GM18517 (cell line): ENCODE measurements around the gene VASH1.

Experiments used
- ATAC-seq: cut with Tn5 transposase; IDR thresholded peaks from one replicate; pipeline ENCODE4 v1.9.1; 2021; ENCODE audit warnings: mild to moderate bottlenecking, moderate library complexity; ENCODE audit not compliant: unreplicated experiment

The VASH1 gene

DNA sequence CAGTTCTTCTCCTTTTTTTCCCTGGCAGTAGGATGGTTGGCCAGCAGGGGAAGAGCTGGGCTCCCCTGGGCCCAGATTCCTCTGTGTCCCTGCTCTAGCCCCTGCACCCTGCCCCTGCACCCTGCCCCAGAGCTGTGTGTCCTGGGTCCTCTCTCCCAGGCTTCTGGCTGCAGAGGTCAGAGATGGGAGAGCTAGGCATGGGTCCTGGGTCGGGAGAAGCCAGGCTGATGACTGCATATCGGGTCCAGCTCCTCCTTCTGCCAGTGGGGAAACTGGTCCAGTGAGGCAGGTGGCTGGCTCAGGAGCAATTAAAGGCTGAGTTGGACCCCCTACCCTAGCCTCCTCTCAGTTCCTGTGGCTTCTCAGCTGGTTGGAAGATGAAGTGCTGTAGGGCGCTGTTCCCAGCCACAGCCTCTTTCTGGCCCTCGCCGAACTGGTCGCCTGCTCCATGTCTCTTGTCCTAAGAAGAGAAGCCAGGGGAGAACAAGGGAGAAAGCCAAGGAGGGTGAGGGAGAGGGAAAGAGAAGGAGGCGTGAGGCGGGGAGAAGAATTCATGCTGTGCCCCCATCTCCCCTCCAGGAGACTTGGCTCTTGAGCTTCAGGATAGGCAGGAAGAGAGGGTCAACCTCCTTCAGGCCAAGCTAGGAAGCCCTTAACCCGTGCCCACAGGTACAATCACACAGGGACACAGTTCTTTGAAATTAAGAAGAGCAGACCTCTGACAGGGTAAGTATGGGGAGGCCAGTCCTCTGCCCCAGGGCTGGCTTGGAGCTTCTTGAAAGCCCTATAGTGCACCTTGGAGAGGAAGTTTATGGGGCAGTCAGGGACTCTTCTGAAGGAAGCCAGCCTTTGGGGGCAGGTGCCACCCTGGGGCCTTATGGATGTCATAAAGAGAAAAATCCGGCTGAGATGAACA is 9.5 kb downstream of the VASH1 start:
- no peak for ATAC-seq

- no peak for ATAC-seq
Observed at GRCh38 chr14:76771437-76771980, 10.2 kb downstream of the VASH1 start.

- ATAC-seq: no peak
Observed at GRCh38 chr14:76772300-76773187, 11.3 kb downstream of the VASH1 start.

- no peak for ATAC-seq
Observed at GRCh38 chr14:76773188-76773885, 12.1 kb downstream of the VASH1 start.

DNA sequence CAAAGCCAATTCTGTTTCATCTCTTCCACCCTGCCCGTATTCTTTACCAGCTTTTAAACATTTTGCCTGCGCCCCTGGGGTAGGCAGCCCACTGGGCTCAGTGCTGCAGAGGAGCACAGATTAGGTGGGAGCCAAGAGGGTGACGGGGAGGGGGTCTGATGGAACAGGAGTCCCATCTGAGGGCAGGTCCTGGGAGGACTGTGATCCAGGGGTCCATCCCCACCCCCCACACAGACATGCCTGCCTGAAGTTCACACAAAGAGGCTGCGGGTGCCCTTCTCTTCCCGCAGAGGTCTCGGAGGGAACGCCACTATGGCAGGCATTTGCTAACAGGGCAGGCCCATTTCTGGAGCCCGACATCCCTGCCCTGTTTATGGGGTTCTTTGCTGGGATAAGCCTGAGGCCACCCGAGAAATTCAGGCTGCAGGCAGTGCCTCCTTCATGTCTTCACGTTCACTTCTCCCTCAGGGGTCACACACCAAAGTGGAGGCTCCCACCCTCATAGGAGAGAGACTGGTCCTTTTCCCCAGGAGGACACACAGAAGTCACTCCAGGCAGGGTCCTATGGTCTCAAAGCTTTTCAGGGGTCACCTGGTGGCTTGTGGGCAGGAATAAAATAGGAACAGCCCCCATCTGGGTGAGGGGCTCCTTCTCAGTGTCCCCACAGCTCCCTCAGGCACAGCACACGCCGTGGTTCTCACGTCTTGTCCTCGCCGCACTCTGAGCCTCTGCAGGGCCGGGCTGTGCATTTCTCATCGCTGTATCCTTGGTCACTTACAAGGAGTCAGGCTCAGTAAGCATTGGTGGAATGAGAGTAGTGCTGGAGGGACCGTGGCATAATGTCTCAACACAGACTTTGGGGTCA is 12.9 kb downstream of the VASH1 start:
- no peak for ATAC-seq

DNA sequence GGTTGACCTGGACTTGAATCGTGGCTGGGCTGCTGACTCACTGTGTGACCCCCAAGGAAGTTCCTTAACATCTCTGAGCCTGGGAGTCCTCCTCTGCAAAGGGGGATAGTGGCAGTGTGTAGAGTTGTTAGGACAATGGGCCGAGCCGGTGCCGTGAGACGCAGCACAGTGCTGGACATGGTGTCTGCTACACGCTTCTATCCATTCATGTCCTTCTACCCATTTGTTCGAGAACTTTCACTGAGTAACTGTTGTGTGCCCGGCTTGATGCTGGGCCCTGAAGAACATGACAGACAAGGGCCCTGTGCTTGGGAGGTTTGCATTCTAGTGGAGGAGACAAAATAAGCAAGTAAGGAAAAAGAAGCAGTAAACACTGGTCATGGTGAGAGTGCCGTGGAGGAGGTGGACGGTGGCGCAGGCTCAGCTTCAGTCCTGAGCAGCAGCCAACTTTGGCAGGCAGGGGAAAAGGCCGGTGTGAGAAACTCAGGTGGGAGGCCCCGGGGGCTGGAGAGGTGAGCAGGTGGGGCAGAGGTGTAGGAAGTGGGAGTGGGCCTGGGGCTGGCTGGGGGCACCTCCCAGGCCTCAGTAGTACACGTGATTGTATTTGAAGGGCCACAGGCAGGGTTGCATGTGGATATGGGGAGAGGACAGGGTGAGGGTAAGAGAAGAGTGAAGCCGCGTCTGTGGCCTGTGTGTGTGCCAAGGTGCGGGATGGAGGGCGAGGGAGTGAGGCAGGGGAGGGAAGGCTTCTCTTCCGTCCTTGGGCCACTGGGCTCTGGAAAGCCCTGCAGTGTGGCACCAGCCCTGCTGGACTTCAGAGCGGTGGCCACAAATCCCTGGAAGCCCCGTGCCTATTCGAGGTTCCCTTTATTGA is 13.8 kb downstream of the VASH1 start:
- ATAC-seq: no peak

GRCh38 chr14:76775695-76776427 is 14.6 kb downstream of the VASH1 start:
- ATAC-seq: no peak

GRCh38 chr14:76776428-76777251 is 15.4 kb downstream of the VASH1 start:
- ATAC-seq: no peak

GRCh38 chr14:76777721-76778120 is 16.5 kb downstream of the VASH1 start:
- no peak for ATAC-seq

DNA sequence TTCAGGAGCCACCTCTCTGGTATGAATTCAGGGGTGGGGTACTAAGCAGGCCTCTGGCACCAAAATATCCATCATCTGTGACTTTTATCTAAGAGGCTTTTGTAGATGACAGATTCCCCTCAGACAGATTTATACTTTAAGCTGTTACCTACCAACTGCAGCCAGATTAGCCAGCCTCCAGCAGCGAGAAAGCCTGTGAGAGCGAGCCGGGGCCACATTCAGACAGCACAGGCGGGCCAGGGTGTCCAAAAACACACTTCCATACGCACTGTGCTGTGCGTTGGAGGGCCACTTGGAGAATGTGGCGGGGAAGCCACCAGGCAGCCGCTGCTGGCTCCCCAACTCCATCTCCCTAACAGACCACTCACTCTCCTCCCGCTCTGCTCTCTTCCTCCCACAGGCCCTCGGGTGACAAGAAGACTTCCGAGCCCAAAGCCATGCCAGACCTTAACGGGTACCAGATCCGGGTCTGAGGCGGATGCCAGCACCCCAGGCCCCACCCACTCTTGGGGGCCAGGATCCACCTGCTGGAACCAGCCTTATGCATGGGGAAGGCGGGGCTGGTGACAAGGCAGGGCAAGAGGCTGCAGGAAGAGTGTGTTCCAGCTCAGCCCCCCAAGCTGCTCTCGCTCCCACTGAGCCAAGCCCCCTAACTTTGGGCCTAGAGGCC is 17.4 kb downstream of the VASH1 start:
- no peak for ATAC-seq

DNA sequence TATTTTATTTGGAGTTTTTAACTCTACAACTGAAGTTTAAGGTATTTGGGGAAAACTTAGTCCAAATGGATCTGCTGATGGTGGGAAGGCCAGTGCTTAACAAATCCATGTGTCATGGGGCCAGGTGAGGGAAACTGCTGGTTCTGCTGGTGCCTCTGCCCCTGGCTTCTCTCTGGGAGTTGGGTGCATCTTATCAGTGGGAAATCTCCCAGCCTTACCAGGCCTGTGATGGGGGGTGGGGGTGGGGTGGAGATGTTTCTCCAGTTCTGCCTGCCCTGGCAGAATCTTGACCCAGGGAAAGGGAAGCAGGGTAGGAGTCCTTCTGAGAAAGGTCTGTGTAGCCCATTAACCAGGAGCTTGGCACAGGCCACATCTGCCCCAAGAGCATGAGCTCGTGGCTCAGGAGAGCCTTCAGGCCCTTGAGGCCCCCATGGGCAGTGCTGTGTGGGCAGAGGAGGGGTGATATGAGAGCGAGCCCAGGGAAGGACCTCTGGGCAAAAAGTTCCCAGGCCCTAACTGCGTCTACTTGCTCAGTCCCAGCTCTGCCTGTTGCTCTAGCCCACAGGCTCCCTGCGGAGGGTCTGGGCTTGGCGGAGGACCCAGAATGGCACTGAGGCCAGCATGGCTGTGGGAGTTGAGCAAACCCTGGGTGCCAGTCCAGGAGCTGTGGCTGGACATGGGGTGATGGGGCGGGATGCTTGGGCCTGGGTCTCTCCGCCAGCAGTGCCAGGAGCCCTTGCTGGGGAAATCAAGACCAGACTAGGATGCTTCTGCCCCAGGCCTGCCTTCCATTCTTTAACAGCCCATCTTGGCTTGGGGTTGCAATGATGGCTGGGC is 18.2 kb downstream of the VASH1 start:
- ATAC-seq: no peak

- no peak for ATAC-seq
Observed at GRCh38 chr14:76780058-76780345, 18.7 kb downstream of the VASH1 start.

- ATAC-seq: no peak
Observed at GRCh38 chr14:76780360-76780759, 19.1 kb downstream of the VASH1 start.

DNA sequence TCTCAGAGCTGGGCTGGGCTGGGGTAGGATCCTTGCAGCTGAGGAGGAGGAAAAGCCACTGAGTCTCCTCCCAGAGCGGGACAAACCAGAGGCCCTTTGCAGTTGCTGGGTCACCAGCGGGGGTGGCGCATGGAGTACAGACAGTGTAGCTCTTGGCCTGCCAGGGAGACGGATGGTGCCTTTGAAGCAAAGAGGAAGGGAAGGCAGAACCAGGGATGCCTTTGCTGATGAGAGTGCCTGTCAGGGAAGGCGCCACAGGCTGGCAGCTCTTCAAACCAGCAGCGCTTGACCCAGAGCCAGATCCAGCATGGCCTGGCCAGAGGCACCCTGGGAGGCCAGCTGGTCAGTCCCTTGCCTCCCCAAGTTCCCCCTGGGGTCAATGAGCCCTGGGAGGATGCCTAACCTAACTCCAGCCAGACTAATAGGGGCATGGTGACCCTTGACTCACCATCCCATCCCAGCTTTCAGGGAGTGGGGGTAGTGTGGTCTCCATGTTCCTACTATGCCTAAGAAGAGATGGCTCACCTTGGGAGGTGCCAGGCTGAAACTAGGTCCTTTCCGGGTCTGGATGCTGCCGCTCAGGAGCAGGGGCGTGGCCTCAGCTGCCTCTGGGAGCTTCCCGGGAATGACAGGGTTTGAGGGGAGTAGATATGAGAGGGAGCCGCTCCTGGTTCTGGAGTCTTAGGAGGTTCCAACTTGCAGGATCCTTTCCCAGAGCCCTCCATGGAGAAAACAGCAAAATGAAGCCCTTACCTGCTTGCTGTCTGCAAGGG is 19.8 kb downstream of the VASH1 start:
- ATAC-seq: no peak

DNA sequence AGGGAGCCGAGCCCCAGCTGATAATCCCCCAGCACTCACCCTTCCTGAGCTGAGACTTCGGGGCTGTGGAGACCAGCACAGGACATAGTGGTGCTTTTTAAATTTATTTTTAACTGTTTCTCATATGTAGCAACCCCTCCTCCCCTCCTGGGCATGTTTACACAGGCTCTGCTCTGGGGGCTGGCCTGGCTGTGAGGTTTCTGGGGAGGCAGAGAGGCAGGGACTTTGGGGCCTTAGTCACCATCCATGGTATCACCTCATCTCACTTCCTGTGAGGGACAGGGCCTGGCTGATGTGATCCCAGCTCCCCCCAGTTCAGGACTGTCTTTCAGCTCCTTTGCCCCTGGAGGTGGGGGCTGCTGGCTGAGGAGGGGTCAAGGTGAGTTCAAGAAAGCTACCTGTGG is 20.4 kb downstream of the VASH1 start:
- no peak for ATAC-seq
